ENCODE data around the gene CPNE5.

DNA sequence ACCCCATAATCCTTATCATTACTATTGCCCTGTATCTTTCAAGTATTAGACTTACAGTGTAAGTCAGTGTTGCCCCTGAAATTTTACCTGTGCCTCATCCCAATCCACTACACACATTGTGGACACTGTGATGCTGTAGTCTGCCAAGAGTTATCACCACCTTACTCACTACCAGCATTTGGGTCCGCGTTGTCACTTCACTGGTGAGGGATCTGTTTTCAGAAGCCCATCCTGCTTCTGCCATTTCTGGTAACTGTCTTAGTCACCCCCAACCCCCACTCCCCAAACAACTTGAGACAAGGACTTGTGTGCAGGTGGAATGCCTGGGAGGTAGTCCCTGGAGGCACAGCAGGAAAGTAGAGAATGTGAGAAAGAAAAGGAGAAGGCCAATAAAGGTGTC, 147.6 kb downstream of the CPNE5 start:
- TF ChIP-seq, protein P1, sequence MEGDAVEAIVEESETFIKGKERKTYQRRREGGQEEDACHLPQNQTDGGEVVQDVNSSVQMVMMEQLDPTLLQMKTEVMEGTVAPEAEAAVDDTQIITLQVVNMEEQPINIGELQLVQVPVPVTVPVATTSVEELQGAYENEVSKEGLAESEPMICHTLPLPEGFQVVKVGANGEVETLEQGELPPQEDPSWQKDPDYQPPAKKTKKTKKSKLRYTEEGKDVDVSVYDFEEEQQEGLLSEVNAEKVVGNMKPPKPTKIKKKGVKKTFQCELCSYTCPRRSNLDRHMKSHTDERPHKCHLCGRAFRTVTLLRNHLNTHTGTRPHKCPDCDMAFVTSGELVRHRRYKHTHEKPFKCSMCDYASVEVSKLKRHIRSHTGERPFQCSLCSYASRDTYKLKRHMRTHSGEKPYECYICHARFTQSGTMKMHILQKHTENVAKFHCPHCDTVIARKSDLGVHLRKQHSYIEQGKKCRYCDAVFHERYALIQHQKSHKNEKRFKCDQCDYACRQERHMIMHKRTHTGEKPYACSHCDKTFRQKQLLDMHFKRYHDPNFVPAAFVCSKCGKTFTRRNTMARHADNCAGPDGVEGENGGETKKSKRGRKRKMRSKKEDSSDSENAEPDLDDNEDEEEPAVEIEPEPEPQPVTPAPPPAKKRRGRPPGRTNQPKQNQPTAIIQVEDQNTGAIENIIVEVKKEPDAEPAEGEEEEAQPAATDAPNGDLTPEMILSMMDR (conservative IDR thresholded peaks at IDR 0.05; ENCODE audit: low read depth, low read length), result no peak
- TF ChIP-seq EZH2phosphoT487 (IDR thresholded peaks at IDR 0.05; ENCODE audit: borderline replicate concordance, low read length), result no peak
- TF ChIP-seq EZH2 (IDR thresholded peaks at IDR 0.05; ENCODE audit: low read length, unreplicated experiment), result no peak
